Stimulated activated CD4-positive, alpha-beta T cell treated with anti-CD3 and anti-CD28 coated beads, Interleukin-4, amount 100 ng/mL, for 4 hours (primary cell): Measurements from ENCODE around the gene SPARCL1.
"Not testable (repeated sequence)": the region's sequence is repeated elsewhere in the genome, so short reads cannot be mapped to it uniquely, and the experiment has no call there.

ENCODE experiments used
- DNase-seq, 2 experiments: peaks; one replicate each; pipeline ENCODE4 v3.0.0-alpha.2; 2020

SPARCL1 gene

GRCh38 chr4:87529187-87529586, at the start of gene SPARCL1:
SPARCL1 (minus strand) TSS chr4:87529376; CDS start chr4:87499574, 29,802 bp downstream.
- DNase-seq, result no peak

- no peak for DNase-seq
These were observed 46.8 kb upstream of the SPARCL1 start for GRCh38 chr4:87575983-87576382.

GRCh38 chr4:87575408-87575807, 46.2 kb upstream of the SPARCL1 start:
- no peak for DNase-seq

- DNase-seq, result no peak
These were observed 45.8 kb upstream of the SPARCL1 start for GRCh38 chr4:87574996-87575395.

GRCh38 chr4:87574376-87574775, 45.2 kb upstream of the SPARCL1 start:
- not testable (repeated sequence) for DNase-seq

- no peak for DNase-seq
These were observed 41.2 kb upstream of the SPARCL1 start for GRCh38 chr4:87570290-87570805.

- no peak for DNase-seq
These were observed 38.0 kb upstream of the SPARCL1 start for GRCh38 chr4:87567191-87567590.

- no peak for DNase-seq
These were observed 37.1 kb upstream of the SPARCL1 start for GRCh38 chr4:87566276-87566675.

- no peak for DNase-seq
These were observed 36.6 kb upstream of the SPARCL1 start for GRCh38 chr4:87565746-87566145.

GRCh38 chr4:87560802-87561201, 31.6 kb upstream of the SPARCL1 start:
- DNase-seq, result no peak

GRCh38 chr4:87559090-87559837, 30.1 kb upstream of the SPARCL1 start:
- peak in 1 of 2 experiments; percentile 9 for DNase-seq

GRCh38 chr4:87557348-87557747, 28.2 kb upstream of the SPARCL1 start:
- no peak for DNase-seq

GRCh38 chr4:87555773-87556619, 26.8 kb upstream of the SPARCL1 start:
- DNase-seq, result no peak

- no peak for DNase-seq
These were observed 24.0 kb upstream of the SPARCL1 start for GRCh38 chr4:87553182-87553581.

- DNase-seq, result no peak
These were observed 22.2 kb upstream of the SPARCL1 start for GRCh38 chr4:87551361-87551760.

- DNase-seq, result no peak
These were observed 18.0 kb upstream of the SPARCL1 start for GRCh38 chr4:87547016-87547708.

- DNase-seq, result no peak
These were observed 15.9 kb upstream of the SPARCL1 start for GRCh38 chr4:87545052-87545451.

- DNase-seq, result no peak
These were observed 14.8 kb upstream of the SPARCL1 start for GRCh38 chr4:87543835-87544461.

- DNase-seq, result no peak
These were observed 13.6 kb upstream of the SPARCL1 start for GRCh38 chr4:87542734-87543312.

GRCh38 chr4:87541956-87542709, 13.0 kb upstream of the SPARCL1 start:
- DNase-seq, result no peak

- DNase-seq, result no peak
These were observed 12.3 kb upstream of the SPARCL1 start for GRCh38 chr4:87541521-87541920.
